ENCODE results near the gene IFNK. TPM values are rescaled to one million over a fixed set of nuclear protein-coding genes. Genes with fewer than 3 reads are reported as not detected.

Gene IFNK
- total and polyA plus RNA-seq, 5 donors from 2014 or later = not detected

- DNase-seq = no peak
- H3K9me3 ChIP-seq (ENCODE audit: control insufficient read depth in 2 of 2, low read length in 2 of 2) = no peaks in the 10 kb centered on the region
- peaks cover 14% of the 10 kb centered on the region for H3K36me3 ChIP-seq (ENCODE audit: control insufficient read depth, insufficient read depth, low read length)
- no peaks in the 10 kb centered on the region for H3K4me1 ChIP-seq (ENCODE audit: control insufficient read depth, insufficient read depth, low read length, poor library complexity, severe bottlenecking)
- no peaks in the 10 kb centered on the region for H3K27me3 ChIP-seq (ENCODE audit: control insufficient read depth, insufficient read depth, low read length)
- Mint-ChIP-seq H3K27me3 (no peaks in the 10 kb centered on the region), H3K27ac (no peak overlapping the region), H3K36me3 (peaks cover 42% of the 10 kb centered on the region), H3K9me3 (no peaks in the 10 kb centered on the region), H3K4me3 (no peak overlapping the region), H3K4me1 (no peaks in the 10 kb centered on the region)
- ATAC-seq (ENCODE audit: low read depth in 2 of 2) = no peak
- no peak overlapping the region for H3K27ac ChIP-seq (ENCODE audit: insufficient read depth, low read length, poor library complexity, severe bottlenecking)
- H3K4me3 ChIP-seq (ENCODE audit: low read depth, low read length) = no peak overlapping the region
These were observed 16.4 kb downstream of the IFNK start for GRCh38 chr9:27540502-27540901.

- Mint-ChIP-seq H3K36me3 (peaks cover 36% of the 10 kb centered on the region), H3K9me3 (no peaks in the 10 kb centered on the region), H3K27ac (no peak overlapping the region), H3K27me3 (no peaks in the 10 kb centered on the region), H3K4me1 (no peaks in the 10 kb centered on the region), H3K4me3 (no peak overlapping the region)
- DNase-seq = no peak
- no peaks in the 10 kb centered on the region for H3K4me1 ChIP-seq (ENCODE audit: control insufficient read depth, insufficient read depth, low read length, poor library complexity, severe bottlenecking)
- no peak overlapping the region for H3K4me3 ChIP-seq (ENCODE audit: low read depth, low read length)
- peaks cover 4% of the 10 kb centered on the region for H3K36me3 ChIP-seq (ENCODE audit: control insufficient read depth, insufficient read depth, low read length)
- no peaks in the 10 kb centered on the region for H3K9me3 ChIP-seq (ENCODE audit: control insufficient read depth in 2 of 2, low read length in 2 of 2)
- H3K27me3 ChIP-seq (ENCODE audit: control insufficient read depth, insufficient read depth, low read length) = no peaks in the 10 kb centered on the region
- no peak for ATAC-seq (ENCODE audit: low read depth in 2 of 2)
- no peak overlapping the region for H3K27ac ChIP-seq (ENCODE audit: insufficient read depth, low read length, poor library complexity, severe bottlenecking)
These were observed 17.6 kb downstream of the IFNK start for GRCh38 chr9:27541740-27542139.

- ATAC-seq (ENCODE audit: low read depth in 2 of 2) (no peak), DNase-seq (no peak)
- Mint-ChIP-seq H3K9me3 (no peaks in the 10 kb centered on the region), H3K27me3 (no peaks in the 10 kb centered on the region), H3K27ac (no peak overlapping the region), H3K4me3 (no peak overlapping the region), H3K36me3 (peaks cover 38% of the 10 kb centered on the region), H3K4me1 (no peaks in the 10 kb centered on the region)
- H3K4me1 ChIP-seq (ENCODE audit: control insufficient read depth, insufficient read depth, low read length, poor library complexity, severe bottlenecking) = no peaks in the 10 kb centered on the region
- no peak overlapping the region for H3K4me3 ChIP-seq (ENCODE audit: low read depth, low read length)
- no peak overlapping the region for H3K27ac ChIP-seq (ENCODE audit: insufficient read depth, low read length, poor library complexity, severe bottlenecking)
- H3K9me3 ChIP-seq (ENCODE audit: control insufficient read depth in 2 of 2, low read length in 2 of 2) = no peaks in the 10 kb centered on the region
- no peaks in the 10 kb centered on the region for H3K27me3 ChIP-seq (ENCODE audit: control insufficient read depth, insufficient read depth, low read length)
- H3K36me3 ChIP-seq (ENCODE audit: control insufficient read depth, insufficient read depth, low read length) = peaks cover 10% of the 10 kb centered on the region
These were observed 18.4 kb downstream of the IFNK start for GRCh38 chr9:27542508-27542907.

- no peak for ATAC-seq (ENCODE audit: low read depth in 2 of 2)
- no peaks in the 10 kb centered on the region for H3K27me3 Mint-ChIP-seq
- Histone ChIP-seq H3K27me3 (ENCODE audit: control insufficient read depth, insufficient read depth, low read length) (no peaks in the 10 kb centered on the region), H3K4me1 (ENCODE audit: control insufficient read depth, insufficient read depth, low read length, poor library complexity, severe bottlenecking) (no peaks in the 10 kb centered on the region), H3K36me3 (ENCODE audit: control insufficient read depth, insufficient read depth, low read length) (peaks cover 34% of the 10 kb centered on the region), H3K4me3 (ENCODE audit: low read depth, low read length) (no peak overlapping the region), H3K9me3 (ENCODE audit: control insufficient read depth in 2 of 2, low read length in 2 of 2) (no peaks in the 10 kb centered on the region), H3K27ac (ENCODE audit: insufficient read depth, low read length, poor library complexity, severe bottlenecking) (no peak overlapping the region)
- H3K36me3 Mint-ChIP-seq = peaks cover 32% of the 10 kb centered on the region
- DNase-seq = no peak
- no peaks in the 10 kb centered on the region for H3K9me3 Mint-ChIP-seq
- no peaks in the 10 kb centered on the region for H3K4me1 Mint-ChIP-seq
- no peak overlapping the region for H3K4me3 Mint-ChIP-seq
- H3K27ac Mint-ChIP-seq = no peak overlapping the region
These were observed 21.4 kb downstream of the IFNK start for GRCh38 chr9:27545471-27545870.

GRCh38 chr9:27548055-27548741 is 24.1 kb downstream of the IFNK start:
- Mint-ChIP-seq H3K9me3 (no peaks in the 10 kb centered on the region), H3K36me3 (peaks cover 32% of the 10 kb centered on the region), H3K4me1 (peaks cover 0 to 5% (median 1%) of the 10 kb centered on the region in 4 donors), H3K4me3 (no peak overlapping the region), H3K27me3 (no peaks in the 10 kb centered on the region), H3K27ac (no peak overlapping the region)
- no peaks in the 10 kb centered on the region for H3K27me3 ChIP-seq (ENCODE audit: control insufficient read depth, insufficient read depth, low read length)
- no peak overlapping the region for H3K27ac ChIP-seq (ENCODE audit: insufficient read depth, low read length, poor library complexity, severe bottlenecking)
- DNase-seq (peak in 1 of 3 donors; percentile 18), ATAC-seq (ENCODE audit: low read depth in 2 of 2) (no peak)
- H3K4me1 ChIP-seq (ENCODE audit: control insufficient read depth, insufficient read depth, low read length, poor library complexity, severe bottlenecking) = no peaks in the 10 kb centered on the region
- no peaks in the 10 kb centered on the region for H3K9me3 ChIP-seq (ENCODE audit: control insufficient read depth in 2 of 2, low read length in 2 of 2)
- H3K36me3 ChIP-seq (ENCODE audit: control insufficient read depth, insufficient read depth, low read length) = peaks cover 47% of the 10 kb centered on the region
- H3K4me3 ChIP-seq (ENCODE audit: low read depth, low read length) = no peak overlapping the region

GRCh38 chr9:27549196-27549755 is 25.2 kb downstream of the IFNK start:
- Histone ChIP-seq H3K27me3 (ENCODE audit: control insufficient read depth, insufficient read depth, low read length) (no peaks in the 10 kb centered on the region), H3K4me1 (ENCODE audit: control insufficient read depth, insufficient read depth, low read length, poor library complexity, severe bottlenecking) (no peaks in the 10 kb centered on the region), H3K36me3 (ENCODE audit: control insufficient read depth, insufficient read depth, low read length) (peaks cover 54% of the 10 kb centered on the region), H3K9me3 (ENCODE audit: control insufficient read depth in 2 of 2, low read length in 2 of 2) (no peaks in the 10 kb centered on the region), H3K4me3 (ENCODE audit: low read depth, low read length) (no peak overlapping the region), H3K27ac (ENCODE audit: insufficient read depth, low read length, poor library complexity, severe bottlenecking) (no peak overlapping the region)
- H3K27ac Mint-ChIP-seq = no peak overlapping the region
- no peak for ATAC-seq (ENCODE audit: low read depth in 2 of 2)
- H3K4me1 Mint-ChIP-seq = peaks cover 0 to 5% (median 1%) of the 10 kb centered on the region in 4 donors
- no peak for DNase-seq
- peaks cover 40% of the 10 kb centered on the region for H3K36me3 Mint-ChIP-seq
- no peaks in the 10 kb centered on the region for H3K9me3 Mint-ChIP-seq
- no peak overlapping the region for H3K4me3 Mint-ChIP-seq
- H3K27me3 Mint-ChIP-seq = no peaks in the 10 kb centered on the region

GRCh38 chr9:27554712-27555111 is 30.6 kb downstream of the IFNK start:
- H3K27me3 ChIP-seq (ENCODE audit: control insufficient read depth, insufficient read depth, low read length) = no peaks in the 10 kb centered on the region
- H3K4me3 ChIP-seq (ENCODE audit: low read depth, low read length) = no peak overlapping the region
- Mint-ChIP-seq H3K27me3 (no peaks in the 10 kb centered on the region), H3K4me1 (peaks cover 0 to 5% (median 1%) of the 10 kb centered on the region in 4 donors), H3K9me3 (no peaks in the 10 kb centered on the region), H3K36me3 (peaks cover 36% of the 10 kb centered on the region), H3K27ac (no peak overlapping the region), H3K4me3 (no peak overlapping the region)
- ATAC-seq (ENCODE audit: low read depth in 2 of 2) = no peak
- no peak for DNase-seq
- H3K27ac ChIP-seq (ENCODE audit: insufficient read depth, low read length, poor library complexity, severe bottlenecking) = no peak overlapping the region
- H3K4me1 ChIP-seq (ENCODE audit: control insufficient read depth, insufficient read depth, low read length, poor library complexity, severe bottlenecking) = no peaks in the 10 kb centered on the region
- H3K36me3 ChIP-seq (ENCODE audit: control insufficient read depth, insufficient read depth, low read length) = peaks cover 56% of the 10 kb centered on the region
- H3K9me3 ChIP-seq (ENCODE audit: control insufficient read depth in 2 of 2, low read length in 2 of 2) = no peaks in the 10 kb centered on the region

- no peak for ATAC-seq (ENCODE audit: low read depth in 2 of 2)
- peaks cover 30% of the 10 kb centered on the region for H3K36me3 Mint-ChIP-seq
- H3K9me3 Mint-ChIP-seq = no peaks in the 10 kb centered on the region
- no peak overlapping the region for H3K27ac ChIP-seq (ENCODE audit: insufficient read depth, low read length, poor library complexity, severe bottlenecking)
- no peaks in the 10 kb centered on the region for H3K9me3 ChIP-seq (ENCODE audit: control insufficient read depth in 2 of 2, low read length in 2 of 2)
- peaks cover 59% of the 10 kb centered on the region for H3K36me3 ChIP-seq (ENCODE audit: control insufficient read depth, insufficient read depth, low read length)
- peak overlapping the region in 1 of 3 donors; percentile 60 for H3K27ac Mint-ChIP-seq
- H3K27me3 ChIP-seq (ENCODE audit: control insufficient read depth, insufficient read depth, low read length) = no peaks in the 10 kb centered on the region
- DNase-seq = no peak
- H3K4me3 ChIP-seq (ENCODE audit: low read depth, low read length) = no peak overlapping the region
- no peaks in the 10 kb centered on the region for H3K4me1 ChIP-seq (ENCODE audit: control insufficient read depth, insufficient read depth, low read length, poor library complexity, severe bottlenecking)
- no peak overlapping the region for H3K4me3 Mint-ChIP-seq
- peaks cover 0 to 3% (median under 1%) of the 10 kb centered on the region in 4 donors for H3K4me1 Mint-ChIP-seq
- no peaks in the 10 kb centered on the region for H3K27me3 Mint-ChIP-seq
These were observed 32.4 kb downstream of the IFNK start for GRCh38 chr9:27556470-27556869.

Data from CD4-positive, CD25-positive, alpha-beta regulatory T cell (primary cell).